Karpas-422 (cell line): ENCODE measurements around the gene SRRM4. TPM values are rescaled to one million over a fixed set of nuclear protein-coding genes. Genes with fewer than 3 reads are reported as not detected.

ENCODE experiments used
- DNase-seq: peaks from one replicate; pipeline ENCODE4 v3.0.0-alpha.2; 2015
- H2AFZ ChIP-seq: fragments of 200-600 bp; sonication (generic); 2 replicates; pipeline ENCODE4 v1.6.1; 2014; ENCODE audit warnings: antibody characterized with exemption, low read length, mixed read lengths
- H3K27ac ChIP-seq: fragments of 200-600 bp; sonication (generic); 2 replicates; pipeline ENCODE4 v1.5.1; 2014; ENCODE audit warnings: mild to moderate bottlenecking, low read length, moderate library complexity
- H3K27me3 ChIP-seq: fragments of 200-600 bp; sonication (generic); 2 replicates; pipeline ENCODE4 v1.6.1; 2014; ENCODE audit warnings: low read length, mixed read lengths
- H3K36me3 ChIP-seq: fragments of 200-600 bp; sonication (generic); 2 replicates; pipeline ENCODE4 v1.6.1; 2014; ENCODE audit warnings: low read length, mixed read lengths; ENCODE audit not compliant: insufficient read depth
- H3K4me1 ChIP-seq: fragments of 200-600 bp; sonication (generic); 2 replicates; pipeline ENCODE4 v1.6.1; 2014; ENCODE audit warnings: mild to moderate bottlenecking, low read length, mixed read lengths
- H3K4me2 ChIP-seq: fragments of 200-600 bp; sonication (generic); 2 replicates; pipeline ENCODE4 v1.6.1; 2014; ENCODE audit warnings: low read length, low read depth, mild to moderate bottlenecking; ENCODE audit not compliant: poor library complexity, severe bottlenecking
- H3K4me3 ChIP-seq: fragments of 200-600 bp; sonication (generic); 2 replicates; pipeline ENCODE4 v1.5.1; 2014; ENCODE audit warnings: mild to moderate bottlenecking, antibody characterized with exemption, low read length, mixed read lengths
- H3K79me2 ChIP-seq: fragments of 200-600 bp; sonication (generic); 2 replicates; pipeline ENCODE4 v1.6.1; 2014; ENCODE audit warnings: mild to moderate bottlenecking, low read length, mixed read lengths
- H3K9ac ChIP-seq: fragments of 200-600 bp; sonication (generic); 2 replicates; pipeline ENCODE4 v1.6.0; 2014; ENCODE audit warnings: low read length
- H3K9me2 ChIP-seq: fragments of 200-600 bp; sonication (generic), shearing (Covaris generic); replicated peaks from 2 replicates; pipeline ENCODE4 v1.6.0; 2014; ENCODE audit warnings: mild to moderate bottlenecking, low read length, moderate library complexity; ENCODE audit not compliant: insufficient read depth
- H3K9me3 ChIP-seq: fragments of 300-700, 200-600 bp; sonication (generic); 2 replicates; pipeline ENCODE4 v1.6.1; 2014; ENCODE audit warnings: low read length, mixed read lengths
- H4K20me1 ChIP-seq: fragments of 200-600 bp; sonication (generic); 2 replicates; pipeline ENCODE4 v1.6.1; 2014; ENCODE audit warnings: mild to moderate bottlenecking, antibody characterized with exemption, low read length, low read depth; ENCODE audit not compliant: insufficient read depth
- total RNA-seq: library from RNA; depleted of rRNA; stranded (reverse); fragments of >200 nt; shearing (Covaris generic); gene quantifications from 2 replicates; pipeline ENCODE4 v1.2.3, GENCODE V29; 2014; ENCODE audit warnings: low replicate concordance; rRNA removed

The SRRM4 gene, protein sequence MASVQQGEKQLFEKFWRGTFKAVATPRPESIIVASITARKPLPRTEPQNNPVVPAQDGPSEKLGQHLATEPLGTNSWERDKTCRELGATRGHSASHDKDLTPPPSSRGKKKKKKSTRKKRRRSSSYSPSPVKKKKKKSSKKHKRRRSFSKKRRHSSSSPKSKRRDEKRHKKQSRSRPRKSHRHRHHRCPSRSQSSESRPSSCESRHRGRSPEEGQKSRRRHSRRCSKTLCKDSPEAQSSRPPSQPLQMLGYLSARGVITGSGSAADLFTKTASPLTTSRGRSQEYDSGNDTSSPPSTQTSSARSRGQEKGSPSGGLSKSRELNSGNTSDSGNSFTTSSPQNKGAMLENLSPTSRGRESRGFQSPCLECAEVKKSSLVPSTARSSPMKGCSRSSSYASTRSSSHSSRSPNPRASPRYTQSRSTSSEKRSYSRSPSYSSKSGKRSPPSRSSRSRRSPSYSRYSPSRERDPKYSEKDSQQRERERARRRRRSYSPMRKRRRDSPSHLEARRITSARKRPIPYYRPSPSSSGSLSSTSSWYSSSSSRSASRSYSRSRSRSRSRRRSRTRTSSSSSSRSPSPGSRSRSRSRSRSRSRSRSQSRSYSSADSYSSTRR
- not detected in 2 replicates for total RNA-seq

DNA sequence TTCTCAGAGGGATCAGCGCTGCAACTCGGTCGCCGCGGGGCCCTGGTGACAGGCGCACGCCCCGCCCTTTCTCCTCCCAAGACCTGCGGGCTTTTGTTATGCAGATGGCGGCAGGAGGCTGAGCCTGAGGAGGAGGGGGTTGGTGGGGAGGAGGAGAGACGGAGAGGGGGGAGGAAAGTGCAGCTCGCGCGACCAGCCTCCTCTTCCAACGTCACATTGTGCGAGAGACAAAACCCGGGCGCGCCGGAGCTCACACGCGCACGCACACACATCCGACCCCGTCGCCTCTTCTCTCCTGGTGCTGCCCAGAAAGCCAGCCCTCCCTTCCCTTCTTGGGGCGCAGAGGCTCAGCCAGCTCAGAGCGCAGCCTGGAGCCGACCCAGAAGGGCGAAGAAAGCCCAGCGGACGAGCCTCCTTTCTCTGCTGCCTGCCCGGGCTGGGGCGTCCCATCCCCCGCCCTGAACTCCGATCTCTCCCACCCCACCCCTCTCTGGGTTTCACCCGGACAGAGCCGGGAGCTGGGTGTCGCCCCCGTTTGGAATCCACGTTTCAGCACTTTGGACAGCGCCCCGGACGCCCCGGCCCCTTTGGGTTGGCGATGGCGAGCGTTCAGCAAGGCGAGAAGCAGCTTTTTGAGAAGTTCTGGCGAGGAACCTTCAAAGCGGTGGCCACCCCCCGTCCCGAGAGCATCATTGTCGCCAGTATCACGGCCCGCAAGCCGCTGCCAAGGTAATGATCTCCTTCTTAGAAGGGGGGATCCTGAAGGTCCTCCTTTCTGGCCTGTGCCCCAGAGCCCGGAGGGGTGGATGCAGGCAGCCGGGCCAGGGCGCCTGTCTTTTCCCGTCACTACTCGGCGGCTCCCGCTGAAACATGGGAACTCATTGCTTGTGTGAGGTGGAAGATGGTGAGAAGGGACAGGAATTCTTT is at the start of gene SRRM4:
SRRM4 (plus strand) TSS at position 257 of the 927 bp plus-strand sequence; CDS start at position 599, 342 bp downstream.
- no peaks in the 10 kb centered on the region for H3K27me3 ChIP-seq
- H3K9me2 ChIP-seq, result no peaks in the 10 kb centered on the region
- no peaks in the 10 kb centered on the region for H4K20me1 ChIP-seq
- H3K4me1 ChIP-seq, result no peaks in the 10 kb centered on the region
- no peak within 1 kb of the TSS for H3K27ac ChIP-seq
- no peak for DNase-seq
- H3K9me3 ChIP-seq, result no peaks in the 10 kb centered on the region
- no peak within 1 kb of the TSS for H3K4me2 ChIP-seq
- H2AFZ ChIP-seq, result no peak within 1 kb of the TSS
- H3K4me3 ChIP-seq, result no peak within 1 kb of the TSS
- no peaks in the 10 kb centered on the region for H3K79me2 ChIP-seq
- H3K9ac ChIP-seq, result no peak within 1 kb of the TSS
- H3K36me3 ChIP-seq, result no peaks in the 10 kb centered on the region

DNA sequence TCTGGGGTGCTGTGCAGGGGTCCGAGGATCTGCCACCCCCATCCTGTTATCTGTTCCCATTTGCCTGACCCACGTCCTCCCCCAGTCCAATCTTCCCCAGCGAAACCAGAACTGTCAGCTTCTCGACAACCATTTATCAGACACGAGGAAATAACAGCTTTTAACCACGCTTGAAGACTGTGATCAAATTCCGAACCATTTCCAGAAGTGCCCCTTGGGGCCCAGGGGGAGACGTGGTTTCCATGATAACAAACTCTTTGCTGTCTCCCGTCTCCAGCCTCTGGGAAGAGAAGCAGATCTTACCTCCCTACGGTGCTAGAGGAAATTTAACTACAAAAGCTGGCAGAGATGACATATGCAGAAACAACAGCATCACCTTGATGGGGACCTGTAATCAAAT is 35.1 kb upstream of the SRRM4 start:
- Histone ChIP-seq H3K4me1 (no peaks in the 10 kb centered on the region), H2AFZ (no peak overlapping the region)
- DNase-seq, result no peak

DNA sequence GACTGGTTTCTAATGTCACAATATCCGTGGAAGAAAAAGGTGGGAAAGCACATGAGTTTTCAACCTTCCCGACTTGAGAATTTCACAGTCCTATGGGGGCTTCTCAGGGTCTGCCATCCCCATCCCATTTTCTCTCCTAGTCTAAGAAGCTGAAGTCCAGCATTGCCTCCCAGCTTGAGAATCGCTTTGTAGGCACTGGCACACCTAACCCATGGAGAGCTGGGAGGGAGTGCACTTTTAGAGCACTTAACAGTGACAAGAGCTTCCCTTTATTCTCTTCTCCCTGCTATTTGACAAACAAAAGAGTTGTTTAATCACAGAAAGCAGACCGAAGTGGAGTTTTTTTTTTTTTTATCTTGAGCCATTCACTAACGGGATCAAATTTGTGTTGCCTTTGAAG is 22.8 kb upstream of the SRRM4 start:
- no peaks in the 10 kb centered on the region for H3K9me2 ChIP-seq
- no peak overlapping the region for H3K4me3 ChIP-seq
- H3K36me3 ChIP-seq, result no peaks in the 10 kb centered on the region
- H4K20me1 ChIP-seq, result no peaks in the 10 kb centered on the region
- no peak overlapping the region for H3K4me2 ChIP-seq
- no peak overlapping the region for H3K27ac ChIP-seq
- H3K9me3 ChIP-seq, result no peaks in the 10 kb centered on the region
- no peak overlapping the region for H2AFZ ChIP-seq
- no peak for DNase-seq
- no peak overlapping the region for H3K9ac ChIP-seq
- H3K27me3 ChIP-seq, result peaks cover 2% of the 10 kb centered on the region; the same call in 1 of the 2 replicates
- H3K4me1 ChIP-seq, result no peaks in the 10 kb centered on the region
- H3K79me2 ChIP-seq, result no peaks in the 10 kb centered on the region

More for the DNA sequence above, 35.1 kb upstream of the SRRM4 start:
- no peak overlapping the region for H3K27ac ChIP-seq
- no peaks in the 10 kb centered on the region for H3K36me3 ChIP-seq
- H3K9ac ChIP-seq, result no peak overlapping the region
- H3K79me2 ChIP-seq, result no peaks in the 10 kb centered on the region
- no peaks in the 10 kb centered on the region for H3K9me3 ChIP-seq
- H4K20me1 ChIP-seq, result no peaks in the 10 kb centered on the region
- H3K9me2 ChIP-seq, result no peaks in the 10 kb centered on the region
- H3K4me2 ChIP-seq, result no peak overlapping the region
- H3K4me3 ChIP-seq, result no peak overlapping the region
- H3K27me3 ChIP-seq, result no peaks in the 10 kb centered on the region

DNA sequence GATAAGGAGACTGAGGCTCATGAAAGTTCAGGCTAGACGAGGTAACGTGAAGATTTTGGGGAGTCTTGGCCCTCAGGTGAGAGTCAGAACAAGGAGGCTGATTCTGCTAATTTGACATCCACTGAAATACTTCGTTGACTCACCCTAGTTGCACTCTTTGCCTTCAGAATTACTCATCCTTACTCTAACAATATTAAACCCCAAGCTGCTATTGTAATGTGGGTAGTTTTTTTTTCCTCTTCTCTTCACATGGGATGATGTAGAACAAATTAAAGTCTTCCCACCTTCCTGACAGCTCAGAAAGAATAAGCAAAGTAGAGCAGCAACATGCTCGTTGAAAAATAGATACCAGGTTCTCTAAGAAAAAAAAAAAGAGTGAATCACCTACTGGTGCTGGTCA is 22.0 kb upstream of the SRRM4 start:
- no peak for DNase-seq
- no peak overlapping the region for H3K4me2 ChIP-seq
- no peak overlapping the region for H3K9ac ChIP-seq
- H3K9me2 ChIP-seq, result no peaks in the 10 kb centered on the region
- no peaks in the 10 kb centered on the region for H3K9me3 ChIP-seq
- H3K27me3 ChIP-seq, result peaks cover 2% of the 10 kb centered on the region; the same call in 1 of the 2 replicates
- H3K79me2 ChIP-seq, result no peaks in the 10 kb centered on the region
- no peak overlapping the region for H3K27ac ChIP-seq
- H3K4me3 ChIP-seq, result no peak overlapping the region
- no peak overlapping the region for H2AFZ ChIP-seq
- no peaks in the 10 kb centered on the region for H3K4me1 ChIP-seq
- H3K36me3 ChIP-seq, result no peaks in the 10 kb centered on the region
- H4K20me1 ChIP-seq, result no peaks in the 10 kb centered on the region

DNA sequence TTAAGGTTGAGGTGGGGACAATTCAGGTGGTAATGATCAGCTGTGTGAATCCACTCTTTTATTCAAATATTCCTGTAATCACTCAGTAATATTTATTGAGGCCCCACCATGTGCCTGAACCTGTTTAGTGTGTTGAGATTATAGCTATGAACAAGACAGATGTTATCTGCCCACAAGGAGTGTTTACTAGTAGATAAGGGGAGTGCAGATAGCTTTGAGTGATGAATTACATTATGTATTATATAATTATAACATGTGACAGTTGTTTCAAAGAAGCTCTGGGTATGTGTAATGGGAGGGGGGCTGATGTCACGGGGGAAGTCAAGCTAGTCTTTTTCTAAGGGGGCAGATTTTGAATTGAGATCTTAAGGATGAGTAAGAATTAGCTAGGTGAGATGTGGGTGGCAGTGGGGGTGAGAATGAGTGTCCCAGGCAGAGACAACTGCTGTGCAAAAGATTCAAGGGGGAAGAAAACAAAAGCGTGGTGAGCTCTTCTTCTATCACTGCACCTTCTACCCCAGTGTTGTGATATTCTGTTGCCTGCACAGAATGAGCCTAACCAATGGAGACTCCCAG is 21.3 kb upstream of the SRRM4 start:
- H3K4me1 ChIP-seq, result peaks cover under 1% of the 10 kb centered on the region; the same call in 1 of the 2 replicates
- no peak overlapping the region for H3K27ac ChIP-seq
- H3K79me2 ChIP-seq, result no peaks in the 10 kb centered on the region
- H3K27me3 ChIP-seq, result peaks cover 2% of the 10 kb centered on the region; the same call in 1 of the 2 replicates
- H3K9ac ChIP-seq, result no peak overlapping the region
- H4K20me1 ChIP-seq, result no peaks in the 10 kb centered on the region
- H3K9me2 ChIP-seq, result no peaks in the 10 kb centered on the region
- no peaks in the 10 kb centered on the region for H3K36me3 ChIP-seq
- H3K9me3 ChIP-seq, result no peaks in the 10 kb centered on the region
- H2AFZ ChIP-seq, result no peak overlapping the region
- DNase-seq, result no peak
- H3K4me3 ChIP-seq, result no peak overlapping the region
- no peak overlapping the region for H3K4me2 ChIP-seq

DNA sequence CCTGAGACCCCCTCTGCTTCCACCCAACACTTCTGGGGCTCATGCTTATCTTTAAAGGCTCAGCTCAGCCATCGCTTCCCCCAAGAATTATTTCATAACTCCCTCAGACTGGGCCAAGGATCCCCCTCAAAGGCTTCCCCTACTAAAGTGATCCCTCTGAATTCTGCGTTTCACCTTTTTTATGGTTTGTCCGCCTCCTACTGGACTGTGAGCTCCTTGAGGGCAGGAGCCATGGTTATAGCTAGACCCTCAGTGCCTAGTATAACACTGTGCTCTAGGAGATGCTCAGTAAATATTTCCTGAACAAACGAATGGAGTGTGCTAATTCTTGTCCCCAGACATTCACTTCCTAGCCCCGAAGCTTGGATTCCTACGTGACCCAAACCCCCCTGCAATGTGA is 20.5 kb upstream of the SRRM4 start:
- H4K20me1 ChIP-seq, result no peaks in the 10 kb centered on the region
- no peak overlapping the region for H3K9ac ChIP-seq
- DNase-seq, result no peak
- no peak overlapping the region for H2AFZ ChIP-seq
- no peaks in the 10 kb centered on the region for H3K79me2 ChIP-seq
- H3K36me3 ChIP-seq, result no peaks in the 10 kb centered on the region
- H3K4me3 ChIP-seq, result no peak overlapping the region
- peaks cover 4% of the 10 kb centered on the region for H3K4me1 ChIP-seq
- no peaks in the 10 kb centered on the region for H3K9me2 ChIP-seq
- H3K9me3 ChIP-seq, result no peaks in the 10 kb centered on the region
- no peak overlapping the region for H3K4me2 ChIP-seq
- peaks cover 2% of the 10 kb centered on the region; the same call in 1 of the 2 replicates for H3K27me3 ChIP-seq
- H3K27ac ChIP-seq, result no peak overlapping the region

DNA sequence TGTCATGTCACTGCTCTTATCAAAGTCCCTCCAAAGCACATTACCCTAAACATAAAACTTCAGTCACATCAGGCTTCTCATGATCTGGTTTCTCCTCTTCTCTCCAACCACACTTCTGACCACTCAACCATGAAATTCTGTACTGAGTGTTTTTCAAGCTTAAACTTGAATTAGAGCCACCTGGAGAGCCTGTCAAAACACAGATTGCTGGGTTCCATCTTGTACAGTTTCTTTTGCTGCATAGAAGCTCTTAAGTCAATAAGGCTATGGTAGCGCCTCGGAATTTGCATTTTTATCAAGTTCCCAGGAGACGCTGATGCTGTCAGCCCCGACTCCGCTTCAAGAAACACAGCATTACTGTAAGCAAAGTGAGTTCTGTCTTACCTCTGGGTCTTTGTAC is 16.4 kb upstream of the SRRM4 start:
- Histone ChIP-seq H3K9me2 (no peaks in the 10 kb centered on the region), H4K20me1 (no peaks in the 10 kb centered on the region), H3K36me3 (no peaks in the 10 kb centered on the region)

More for the DNA sequence above, 16.4 kb upstream of the SRRM4 start:
- H3K4me2 ChIP-seq, result no peak overlapping the region
- no peaks in the 10 kb centered on the region; the same call in 1 of the 2 replicates for H3K27me3 ChIP-seq
- no peak overlapping the region for H3K27ac ChIP-seq
- H2AFZ ChIP-seq, result no peak overlapping the region
- no peak overlapping the region for H3K4me3 ChIP-seq
- peak; percentile 48 for DNase-seq
- no peaks in the 10 kb centered on the region for H3K79me2 ChIP-seq
- H3K4me1 ChIP-seq, result peaks cover 4% of the 10 kb centered on the region
- no peak overlapping the region for H3K9ac ChIP-seq
- no peaks in the 10 kb centered on the region for H3K9me3 ChIP-seq
